Endometrium (tissue), 2 donors: ENCODE data around the gene DNAJB11.
A peak's percentile ranks its signal among the peaks of the same experiment; 100 is the strongest.
"Not testable (repeated sequence)": the region's sequence is repeated elsewhere in the genome, so short reads cannot be mapped to it uniquely, and the experiment has no call there.

Source experiments
- FAIRE-seq: peaks from 2 replicates; lab custom pipeline; 2012; peaks lifted over from hg19 to GRCh38; lab: Jason Lieb, UNC
- donor health status: control.
- donor health status: control.

Gene DNAJB11

GRCh38 chr3:186570096-186570940 lies at the start of gene DNAJB11:
TSS of gene DNAJB11 (plus strand) at chr3:186570720. CDS start at chr3:186570898, 178 bp downstream.
- peak; percentile 99 for FAIRE-seq

DNA sequence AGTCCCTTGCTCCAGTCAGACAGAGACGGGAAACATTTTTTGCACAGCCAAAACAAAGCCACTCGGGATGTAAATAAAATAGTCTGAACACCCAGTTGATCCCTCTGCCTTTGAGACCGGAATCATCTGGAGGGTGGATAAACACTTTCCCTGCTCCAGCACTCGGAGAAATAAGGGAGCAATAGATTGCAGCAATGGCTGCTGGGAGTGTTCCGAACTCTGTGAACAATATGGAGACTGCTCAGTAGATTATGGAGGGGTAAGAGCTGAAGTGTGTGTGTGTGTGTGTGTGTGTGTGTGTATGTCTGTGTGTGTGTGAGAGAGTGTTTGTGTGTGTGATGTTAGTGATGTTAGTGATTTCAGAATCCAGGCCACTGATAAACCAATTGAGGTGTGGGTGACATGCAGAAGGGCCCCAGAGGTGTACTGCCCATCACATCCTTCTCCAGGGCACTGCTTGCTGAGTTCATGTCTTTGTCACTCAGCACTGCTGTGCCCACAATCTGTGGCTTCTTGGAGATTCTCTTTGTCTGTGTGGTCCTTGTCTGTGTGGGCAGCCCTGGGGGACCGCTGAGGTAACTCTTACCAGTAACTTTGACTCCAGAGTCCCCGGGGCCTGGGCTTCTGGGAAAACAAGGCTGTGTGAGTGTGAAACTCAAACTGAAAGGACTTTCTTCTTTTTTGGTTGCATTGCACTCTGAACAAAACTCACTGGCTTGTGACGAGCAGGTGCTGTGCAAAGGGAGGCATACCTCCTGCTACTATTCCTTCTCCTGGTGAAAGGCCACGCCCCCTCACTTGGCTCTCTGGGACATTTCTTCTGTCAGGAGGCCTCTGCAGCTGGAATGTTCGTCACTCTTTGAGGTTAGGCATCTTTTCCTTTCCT lies 49.3 kb upstream of the DNAJB11 start:
- no peak for FAIRE-seq

DNA sequence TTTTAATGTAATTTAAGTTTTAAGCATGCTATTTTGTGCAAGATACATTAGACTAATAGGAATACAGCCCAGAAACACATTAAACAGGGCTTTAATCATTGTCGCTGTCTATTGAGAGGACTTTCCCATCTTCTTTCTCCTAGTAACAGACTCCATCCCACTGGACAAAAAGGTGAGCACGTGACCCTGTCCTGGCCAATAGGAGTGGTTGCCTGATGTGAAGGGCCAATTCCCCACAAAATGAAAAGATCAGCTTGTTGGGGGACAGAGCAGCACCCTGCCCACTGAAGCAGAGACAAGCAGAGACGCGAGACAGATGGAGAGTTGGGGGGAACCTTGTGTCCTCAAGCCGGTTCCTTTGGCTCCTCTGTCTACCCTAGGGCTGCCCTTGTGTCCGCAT lies 47.5 kb upstream of the DNAJB11 start:
- no peak for FAIRE-seq

- FAIRE-seq = no peak
Measured at GRCh38 chr3:186523434-186523833, 47.1 kb upstream of the DNAJB11 start.

- no peak for FAIRE-seq
Measured at GRCh38 chr3:186524616-186525015, 45.9 kb upstream of the DNAJB11 start.

DNA sequence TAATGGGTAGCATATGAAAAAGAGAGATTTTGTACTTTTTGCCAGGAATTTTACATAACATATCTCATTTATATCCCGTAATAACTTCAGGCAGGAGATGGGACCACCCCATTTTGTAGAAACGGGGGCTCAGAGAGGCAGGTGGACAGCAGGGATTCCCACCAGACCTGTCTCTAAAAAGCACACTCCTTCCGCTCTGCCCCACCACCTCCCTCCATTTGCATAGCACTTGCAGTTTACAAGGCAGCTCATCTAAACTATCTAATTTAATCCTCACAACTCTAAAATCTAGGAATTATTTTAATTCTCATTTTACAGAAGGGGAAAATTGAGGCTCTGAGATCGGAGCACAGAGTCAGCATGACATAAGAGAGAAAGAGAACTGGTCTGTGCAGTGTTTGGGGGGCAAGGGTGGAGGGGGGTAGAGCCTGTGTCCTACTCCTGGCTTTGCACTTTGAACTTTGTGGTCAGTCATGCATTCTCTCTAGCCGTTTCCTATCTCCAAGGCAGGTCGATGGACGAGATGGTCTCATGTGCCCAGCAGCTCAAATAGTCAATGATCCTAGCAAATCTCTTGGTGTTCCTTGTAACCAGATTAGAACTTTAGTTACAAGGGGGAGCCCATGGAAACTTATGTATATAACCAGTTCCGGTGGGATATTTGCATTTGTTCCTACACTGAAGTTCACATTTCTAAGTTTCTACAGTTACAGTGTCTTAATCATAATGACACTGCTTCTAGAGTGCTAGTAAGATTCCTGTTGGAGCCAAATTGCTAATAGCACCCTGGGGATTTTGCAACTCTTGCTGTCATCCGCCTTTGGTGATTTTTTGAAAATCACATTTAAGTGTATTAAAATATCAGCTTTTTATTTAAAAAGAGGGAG lies 44.9 kb upstream of the DNAJB11 start:
- no peak for FAIRE-seq

DNA sequence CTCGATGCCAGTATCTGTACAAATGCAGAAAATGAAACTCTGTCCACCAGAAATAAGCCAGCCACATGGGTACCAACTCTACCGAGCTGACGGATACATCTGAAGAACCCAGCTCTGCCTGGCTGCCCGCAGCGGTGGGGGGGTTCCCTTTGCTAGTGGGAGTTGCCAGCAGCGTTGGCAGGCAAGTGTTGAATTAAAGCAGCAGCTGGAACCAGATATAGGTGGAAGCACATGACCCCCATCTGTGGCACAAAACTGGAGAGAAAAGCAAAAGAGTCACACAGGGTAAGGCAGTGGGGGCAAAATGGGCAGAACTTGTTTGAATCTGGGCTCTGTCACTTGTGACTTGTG lies 44.3 kb upstream of the DNAJB11 start:
- FAIRE-seq = no peak

DNA sequence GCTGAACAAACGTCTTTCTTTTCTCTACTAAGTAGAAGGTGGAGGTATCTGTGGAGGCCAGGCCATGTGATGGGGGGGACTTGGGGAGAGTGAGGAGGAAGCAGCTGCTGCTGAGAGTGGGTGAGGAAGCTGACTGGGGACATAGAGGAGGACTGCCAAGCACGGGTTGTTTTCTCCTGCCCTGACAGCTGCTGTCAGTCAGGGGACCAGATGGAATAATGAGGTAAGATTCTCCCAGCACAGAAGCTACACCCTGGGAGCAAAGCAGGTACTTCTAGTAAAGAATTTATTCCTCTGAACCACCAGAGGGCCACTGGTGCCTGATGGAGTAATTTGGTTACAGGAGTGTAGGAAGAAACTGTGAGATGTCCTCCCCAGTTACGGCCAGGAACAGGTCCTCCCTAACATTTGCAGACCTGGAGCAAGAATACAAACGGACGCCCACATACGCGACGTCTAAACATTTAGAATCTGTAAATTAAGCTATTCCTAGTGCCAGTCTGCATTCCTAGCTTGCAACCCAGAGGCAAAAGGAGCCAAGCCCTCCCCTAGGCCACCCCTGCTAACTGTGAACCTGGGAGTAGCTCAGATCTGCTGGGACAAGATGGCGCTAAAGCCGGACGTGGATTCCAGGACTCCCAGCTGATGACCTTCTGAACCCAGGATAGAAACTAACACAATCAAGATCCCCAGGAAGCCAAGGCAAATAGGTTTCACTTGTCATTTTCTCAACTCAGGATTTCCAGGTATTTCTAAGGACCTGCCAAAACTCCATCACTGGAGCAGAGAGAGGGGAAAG lies 41.1 kb upstream of the DNAJB11 start:
- no peak for FAIRE-seq

GRCh38 chr3:186530415-186530814 lies 40.1 kb upstream of the DNAJB11 start:
- no peak for FAIRE-seq

- not testable (repeated sequence) for FAIRE-seq
Measured at GRCh38 chr3:186531694-186532093, 38.8 kb upstream of the DNAJB11 start.

- no peak for FAIRE-seq
Measured at GRCh38 chr3:186532598-186533072, 37.9 kb upstream of the DNAJB11 start.

GRCh38 chr3:186534113-186534669 lies 36.3 kb upstream of the DNAJB11 start:
- FAIRE-seq = no peak

DNA sequence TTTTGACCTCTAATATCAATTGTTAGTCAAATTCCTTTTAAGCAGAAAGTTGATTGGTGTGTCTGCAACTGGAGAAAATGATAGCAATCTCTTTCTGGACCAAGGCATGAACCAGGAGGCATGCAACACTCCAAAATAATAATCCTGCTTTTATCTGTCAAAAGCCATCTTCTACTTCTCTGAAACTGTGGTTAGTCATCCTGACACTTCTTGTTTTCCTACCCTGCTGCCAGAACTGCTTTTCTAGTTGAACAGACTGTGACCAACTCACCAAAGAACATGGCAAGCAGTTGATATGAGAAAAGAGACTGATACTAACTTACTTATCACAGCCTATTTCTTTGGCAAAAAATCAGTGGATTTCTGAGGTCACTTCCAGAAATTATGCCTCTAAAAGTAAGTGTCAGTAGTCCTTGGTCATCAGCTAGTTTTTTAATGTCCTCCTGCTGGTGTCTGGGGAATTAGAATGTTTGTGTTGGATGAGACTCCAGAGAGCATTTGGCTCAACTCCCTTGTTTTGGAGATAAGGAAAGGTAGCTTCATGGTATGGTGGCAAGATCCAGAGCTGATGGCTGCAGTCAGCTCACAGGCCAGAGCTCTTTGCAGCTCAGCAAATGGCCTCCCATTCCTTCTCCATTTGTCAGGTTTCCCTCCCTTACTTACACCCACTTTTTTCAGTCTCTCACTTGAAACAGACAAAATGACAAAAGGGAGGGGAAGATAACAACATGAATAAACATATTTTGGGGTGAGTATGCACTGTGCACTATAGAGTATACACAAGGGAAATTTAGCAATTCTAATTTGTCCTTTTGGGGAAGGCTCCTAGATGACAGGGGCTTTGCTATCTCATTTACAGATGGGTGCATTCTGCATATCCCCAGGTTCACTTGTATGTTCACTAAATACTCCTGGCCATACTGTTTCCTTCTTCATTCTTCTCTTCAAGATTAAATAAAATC lies 33.4 kb upstream of the DNAJB11 start:
- FAIRE-seq = no peak

GRCh38 chr3:186538779-186539178 lies 31.7 kb upstream of the DNAJB11 start:
- FAIRE-seq = no peak

- FAIRE-seq = peak; percentile 77
Measured at GRCh38 chr3:186540221-186540834, 30.2 kb upstream of the DNAJB11 start.

DNA sequence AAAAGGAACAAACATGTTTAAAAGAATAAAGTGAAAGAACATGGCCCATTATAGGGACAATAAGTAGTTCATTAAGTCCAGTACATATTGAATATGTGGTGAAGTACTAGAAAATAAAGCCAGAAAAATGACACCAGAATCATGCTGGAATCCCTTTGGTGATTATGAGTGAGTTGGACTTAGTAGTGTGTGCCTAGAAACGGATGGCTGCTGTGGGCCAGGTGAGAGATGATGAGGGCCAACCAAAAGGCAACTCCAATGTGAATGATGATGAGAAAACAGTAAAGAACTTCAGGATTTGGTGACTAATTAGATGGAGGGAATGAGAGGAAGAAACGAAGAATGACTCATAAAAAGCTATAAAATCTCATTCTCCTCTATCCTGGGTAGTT lies 29.7 kb upstream of the DNAJB11 start:
- FAIRE-seq = no peak

GRCh38 chr3:186544281-186544680 lies 26.2 kb upstream of the DNAJB11 start, which contains the start of gene CRYGS:
TSS of gene CRYGS (minus strand) at chr3:186544380. CDS start at chr3:186544326, 54 bp downstream.
- FAIRE-seq = no peak

DNA sequence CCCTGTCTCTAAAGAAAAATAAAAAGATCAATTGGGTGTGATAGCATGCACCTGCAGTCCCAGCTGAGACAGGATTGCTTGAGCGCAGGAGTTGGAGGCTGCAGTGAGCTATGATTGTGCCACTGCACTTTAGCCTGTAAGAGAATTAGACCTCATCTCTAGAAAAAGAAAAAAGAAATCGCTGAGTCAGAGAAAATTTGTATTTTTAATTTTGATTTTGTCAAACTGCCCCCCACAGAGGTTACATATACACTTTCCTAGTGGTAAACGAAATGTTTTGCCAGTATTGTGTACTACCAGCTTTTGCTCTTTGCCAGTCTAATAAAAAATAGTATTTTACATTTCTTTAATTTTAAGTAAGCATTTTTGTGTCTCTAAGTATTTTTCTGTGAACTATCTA lies 21.0 kb upstream of the DNAJB11 start:
- FAIRE-seq = no peak

DNA sequence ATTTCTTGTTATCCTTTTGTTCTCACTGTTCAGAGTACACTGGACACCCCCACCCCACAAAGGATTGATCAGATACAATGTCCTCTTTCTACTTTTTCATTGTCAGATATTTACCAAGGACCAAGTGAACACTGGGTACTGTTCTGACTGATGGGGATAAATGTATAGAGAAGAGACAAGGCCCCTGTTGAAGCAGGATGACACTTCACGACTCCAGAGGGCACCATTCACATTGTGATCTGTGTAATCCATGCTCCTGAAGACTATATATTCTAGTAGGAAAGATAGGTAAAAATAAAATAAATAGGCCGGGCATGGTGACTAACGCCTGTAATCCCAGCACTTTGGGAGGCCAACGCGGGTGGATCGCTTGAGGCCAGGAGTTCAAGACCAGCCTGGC lies 19.1 kb upstream of the DNAJB11 start:
- FAIRE-seq = no peak
